ENCODE measurements around the gene COL18A1.

Gene COL18A1

GRCh38 chr21:45410865-45411809 lies 6.2 kb downstream of the COL18A1 start:
- no peak for TF ChIP-seq ZNF565 (CRISPR knock-in tag; conservative IDR thresholded peaks at IDR 0.05; ENCODE audit: low read depth)
- TF ChIP-seq ESRRG (CRISPR knock-in tag; IDR thresholded peaks at IDR 0.05), result no peak
- TF ChIP-seq, protein P1, sequence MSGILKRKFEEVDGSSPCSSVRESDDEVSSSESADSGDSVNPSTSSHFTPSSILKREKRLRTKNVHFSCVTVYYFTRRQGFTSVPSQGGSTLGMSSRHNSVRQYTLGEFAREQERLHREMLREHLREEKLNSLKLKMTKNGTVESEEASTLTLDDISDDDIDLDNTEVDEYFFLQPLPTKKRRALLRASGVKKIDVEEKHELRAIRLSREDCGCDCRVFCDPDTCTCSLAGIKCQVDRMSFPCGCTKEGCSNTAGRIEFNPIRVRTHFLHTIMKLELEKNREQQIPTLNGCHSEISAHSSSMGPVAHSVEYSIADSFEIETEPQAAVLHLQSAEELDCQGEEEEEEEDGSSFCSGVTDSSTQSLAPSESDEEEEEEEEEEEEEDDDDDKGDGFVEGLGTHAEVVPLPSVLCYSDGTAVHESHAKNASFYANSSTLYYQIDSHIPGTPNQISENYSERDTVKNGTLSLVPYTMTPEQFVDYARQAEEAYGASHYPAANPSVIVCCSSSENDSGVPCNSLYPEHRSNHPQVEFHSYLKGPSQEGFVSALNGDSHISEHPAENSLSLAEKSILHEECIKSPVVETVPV (CRISPR knock-in tag; IDR thresholded peaks at IDR 0.05), result no peak
- no peak for TF ChIP-seq RARB (CRISPR knock-in tag; IDR thresholded peaks at IDR 0.05)
- no peak for ATAC-seq

- no peak for ATAC-seq
- TF ChIP-seq CREB5 (CRISPR knock-in tag; IDR thresholded peaks at IDR 0.05; ENCODE audit: low read depth) (no peak), ARNTL (CRISPR knock-in tag; IDR thresholded peaks at IDR 0.05; ENCODE audit: borderline replicate concordance, low read depth) (no peak), SNAI2 (CRISPR knock-in tag; IDR thresholded peaks at IDR 0.05) (no peak), TCF4 (CRISPR knock-in tag; IDR thresholded peaks at IDR 0.05; ENCODE audit: borderline replicate concordance) (no peak), OSR1 (CRISPR knock-in tag; IDR thresholded peaks at IDR 0.05) (no peak), POU6F1 (CRISPR knock-in tag; IDR thresholded peaks at IDR 0.05; ENCODE audit: borderline replicate concordance, low read depth) (no peak), CSDC2 (CRISPR knock-in tag; IDR thresholded peaks at IDR 0.05) (no peak), ZFP30 (CRISPR knock-in tag; IDR thresholded peaks at IDR 0.05) (no peak), PPARA (CRISPR knock-in tag; IDR thresholded peaks at IDR 0.05; ENCODE audit: borderline replicate concordance) (no peak)
- TF ChIP-seq, protein P1 (CRISPR knock-in tag; IDR thresholded peaks at IDR 0.05), result no peak
Measured at GRCh38 chr21:45411810-45412206, 6.8 kb downstream of the COL18A1 start.

- TF ChIP-seq ESRRG (CRISPR knock-in tag; IDR thresholded peaks at IDR 0.05) (no peak), RARB (CRISPR knock-in tag; IDR thresholded peaks at IDR 0.05) (no peak), CREB5 (CRISPR knock-in tag; IDR thresholded peaks at IDR 0.05; ENCODE audit: low read depth) (no peak), OSR1 (CRISPR knock-in tag; IDR thresholded peaks at IDR 0.05) (no peak), ARNTL (CRISPR knock-in tag; IDR thresholded peaks at IDR 0.05; ENCODE audit: borderline replicate concordance, low read depth) (no peak)
- ATAC-seq, result no peak
Measured at GRCh38 chr21:45412491-45412890, 7.5 kb downstream of the COL18A1 start.

GRCh38 chr21:45412909-45413611 lies 8.1 kb downstream of the COL18A1 start:
- ATAC-seq, result no peak
- TF ChIP-seq CREB5 (CRISPR knock-in tag; IDR thresholded peaks at IDR 0.05; ENCODE audit: low read depth) (no peak), SNAI2 (CRISPR knock-in tag; IDR thresholded peaks at IDR 0.05) (no peak), PPARA (CRISPR knock-in tag; IDR thresholded peaks at IDR 0.05; ENCODE audit: borderline replicate concordance) (no peak), ZFP3 (CRISPR knock-in tag; IDR thresholded peaks at IDR 0.05) (no peak), ZNF8 (CRISPR knock-in tag; IDR thresholded peaks at IDR 0.05) (no peak), CSDC2 (CRISPR knock-in tag; IDR thresholded peaks at IDR 0.05) (no peak), TOX (CRISPR knock-in tag; IDR thresholded peaks at IDR 0.05; ENCODE audit: borderline replicate concordance) (no peak), GLIS3 (CRISPR knock-in tag; IDR thresholded peaks at IDR 0.05) (no peak), ESRRG (CRISPR knock-in tag; IDR thresholded peaks at IDR 0.05) (no peak), ZFP30 (CRISPR knock-in tag; IDR thresholded peaks at IDR 0.05) (no peak), RARB (CRISPR knock-in tag; IDR thresholded peaks at IDR 0.05) (no peak), TCF4 (CRISPR knock-in tag; IDR thresholded peaks at IDR 0.05; ENCODE audit: borderline replicate concordance) (no peak)
- TF ChIP-seq, protein P2, sequence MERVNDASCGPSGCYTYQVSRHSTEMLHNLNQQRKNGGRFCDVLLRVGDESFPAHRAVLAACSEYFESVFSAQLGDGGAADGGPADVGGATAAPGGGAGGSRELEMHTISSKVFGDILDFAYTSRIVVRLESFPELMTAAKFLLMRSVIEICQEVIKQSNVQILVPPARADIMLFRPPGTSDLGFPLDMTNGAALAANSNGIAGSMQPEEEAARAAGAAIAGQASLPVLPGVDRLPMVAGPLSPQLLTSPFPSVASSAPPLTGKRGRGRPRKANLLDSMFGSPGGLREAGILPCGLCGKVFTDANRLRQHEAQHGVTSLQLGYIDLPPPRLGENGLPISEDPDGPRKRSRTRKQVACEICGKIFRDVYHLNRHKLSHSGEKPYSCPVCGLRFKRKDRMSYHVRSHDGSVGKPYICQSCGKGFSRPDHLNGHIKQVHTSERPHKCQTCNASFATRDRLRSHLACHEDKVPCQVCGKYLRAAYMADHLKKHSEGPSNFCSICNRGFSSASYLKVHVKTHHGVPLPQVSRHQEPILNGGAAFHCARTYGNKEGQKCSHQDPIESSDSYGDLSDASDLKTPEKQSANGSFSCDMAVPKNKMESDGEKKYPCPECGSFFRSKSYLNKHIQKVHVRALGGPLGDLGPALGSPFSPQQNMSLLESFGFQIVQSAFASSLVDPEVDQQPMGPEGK (CRISPR knock-in tag; IDR thresholded peaks at IDR 0.05; ENCODE audit: borderline replicate concordance), result no peak
